Lower leg skin (tissue), 4 donors: ENCODE results near the gene CACFD1. TPM values are rescaled to one million over a fixed set of nuclear protein-coding genes. Genes with fewer than 3 reads are reported as not detected.

Source experiments
- DNase-seq, 2 donors: peaks; one replicate each; pipeline ENCODE4 v3.0.0-alpha.2; 2019; ENCODE audit warnings: low spot score in 2 of 2
- H3K4me3 ChIP-seq: fragments of 200-600 bp; sonication (generic); 2 replicates; pipeline ENCODE4 v1.5.1; 2017; ENCODE audit warnings: mild to moderate bottlenecking, low read depth; ENCODE audit not compliant: poor library complexity, severe bottlenecking
- CTCF ChIP-seq, 3 donors: fragments of 450-650 bp; IDR thresholded peaks; one replicate each; pipeline ENCODE4 v1.5.1; 2016; ENCODE audit warnings: antibody characterized with exemption in 3 of 3, mild to moderate bottlenecking in 3 of 3, moderate library complexity in 2 of 3
- POLR2A ChIP-seq, 2 donors: fragments of 450-650 bp; IDR thresholded peaks; one replicate each; pipeline ENCODE4 v1.6.1; 2016 to 2017; ENCODE audit warnings: antibody characterized with exemption in 2 of 2, mild to moderate bottlenecking in 1 of 2, moderate library complexity in 1 of 2
- WGBS, 2 donors: methylation state at CpG; one replicate each; pipeline ENCODE4 v1.1.5; 2018; 5-methylcytosine and 5-hydroxymethylcytosine counted together
- intact Hi-C: fragments of 100-400 bp; cut with DNase I; formaldehyde crosslinking; loops from one replicate; pipeline ENCODE4 v1.15.0; 2023; ENCODE audit warnings: low total_unique reads
- total RNA-seq, 4 donors: library from RNA; depleted of rRNA; stranded (reverse); fragments of >200 nt; gene quantifications; one replicate each; pipeline ENCODE4 v1.1.0, GENCODE V29; 2016

CACFD1 gene
- total RNA-seq, 4 donors from 2014 or later = 4.1 to 10.6 (median 8.0) TPM

GRCh38 chr9:133475292-133476012, 15.7 kb downstream of the CACFD1 start:
- 82 to 92% methylated on average over 19 to 26 of the region's 27 CpGs for WGBS, 2 donors
- intact Hi-C loops = no loop called here
- no peak overlapping the region for H3K4me3 ChIP-seq
- DNase-seq = no peak
- no peak for TF ChIP-seq POLR2A (IDR thresholded peaks at IDR 0.05)

GRCh38 chr9:133476036-133476931, 16.5 kb downstream of the CACFD1 start:
- TF ChIP-seq CTCF (IDR thresholded peaks at IDR 0.05) (no peak), POLR2A (IDR thresholded peaks at IDR 0.05) (no peak)
- intact Hi-C loops = no loop called here
- WGBS, 2 donors = 79 to 85% methylated on average over 25 to 27 of the region's 27 CpGs
- no peak overlapping the region for H3K4me3 ChIP-seq
- DNase-seq = no peak

- no peak overlapping the region for H3K4me3 ChIP-seq
- TF ChIP-seq CTCF (IDR thresholded peaks at IDR 0.05) = no peak
- no peak for TF ChIP-seq POLR2A (IDR thresholded peaks at IDR 0.05)
- DNase-seq = no peak
- 88 to 93% methylated on average over 6 to 9 of the region's 21 CpGs for WGBS, 2 donors
- intact Hi-C loops = no loop called here
Measured at GRCh38 chr9:133476941-133477340, 17.2 kb downstream of the CACFD1 start.

GRCh38 chr9:133477461-133477860, 17.7 kb downstream of the CACFD1 start:
- H3K4me3 ChIP-seq = no peak overlapping the region
- intact Hi-C loops = no loop called here
- no peak for DNase-seq

GRCh38 chr9:133477992-133478850, 18.4 kb downstream of the CACFD1 start:
- no peak for DNase-seq
- no peak overlapping the region for H3K4me3 ChIP-seq
- WGBS, 2 donors = 40 to 43% methylated on average over 16 of the region's 17 CpGs
- intact Hi-C loops = no loop called here
- no peak for TF ChIP-seq CTCF (IDR thresholded peaks at IDR 0.05)
- TF ChIP-seq POLR2A (IDR thresholded peaks at IDR 0.05) = no peak

More at GRCh38 chr9:133477461-133477860, 17.7 kb downstream of the CACFD1 start:
- 86 to 93% methylated on average over 4 of the region's 4 CpGs for WGBS, 2 donors
- TF ChIP-seq CTCF (IDR thresholded peaks at IDR 0.05) (no peak), POLR2A (IDR thresholded peaks at IDR 0.05) (no peak)
